Endothelial cell of hepatic sinusoid (primary cell): ENCODE results near the gene WDR33.

ENCODE experiments used
- in situ Hi-C: cut with HindIII; loops from 2 replicates; pipeline ENCODE4 v1.10.0; 2017; ENCODE audit warnings: low sequenced_read_pairs

WDR33 gene

DNA sequence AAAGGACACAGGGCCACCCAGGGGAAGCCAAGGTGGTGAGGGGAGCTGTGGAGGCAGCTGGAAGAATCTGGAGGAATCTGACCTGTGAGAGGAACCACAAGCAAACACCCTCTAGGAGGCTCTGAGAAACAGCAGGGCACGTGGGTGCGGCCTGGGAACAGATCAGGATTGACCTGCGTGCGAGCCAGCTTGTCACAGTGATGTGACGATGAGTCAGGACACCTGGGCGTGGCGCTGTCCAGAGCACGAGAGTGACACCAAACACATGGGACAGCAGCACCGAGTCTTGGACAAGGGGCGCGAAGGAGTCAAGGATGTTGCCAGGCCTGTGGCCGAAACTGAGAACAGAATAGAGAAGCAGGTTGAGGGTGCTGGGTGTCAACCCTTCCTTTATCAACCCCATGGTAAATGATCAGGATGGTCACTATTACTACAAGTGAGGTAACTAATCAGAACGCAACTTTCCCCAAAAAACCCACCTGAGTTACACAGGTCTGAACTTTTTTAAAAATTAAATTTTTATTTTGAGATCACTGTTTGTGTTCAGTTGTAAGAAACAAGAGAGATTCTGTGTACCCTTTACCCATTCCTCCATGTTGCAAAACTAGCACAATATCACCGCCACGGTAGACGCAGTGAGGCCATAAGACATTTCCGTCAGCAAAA is 110.3 kb downstream of the WDR33 start:
- in situ Hi-C loops, result no loop called here

DNA sequence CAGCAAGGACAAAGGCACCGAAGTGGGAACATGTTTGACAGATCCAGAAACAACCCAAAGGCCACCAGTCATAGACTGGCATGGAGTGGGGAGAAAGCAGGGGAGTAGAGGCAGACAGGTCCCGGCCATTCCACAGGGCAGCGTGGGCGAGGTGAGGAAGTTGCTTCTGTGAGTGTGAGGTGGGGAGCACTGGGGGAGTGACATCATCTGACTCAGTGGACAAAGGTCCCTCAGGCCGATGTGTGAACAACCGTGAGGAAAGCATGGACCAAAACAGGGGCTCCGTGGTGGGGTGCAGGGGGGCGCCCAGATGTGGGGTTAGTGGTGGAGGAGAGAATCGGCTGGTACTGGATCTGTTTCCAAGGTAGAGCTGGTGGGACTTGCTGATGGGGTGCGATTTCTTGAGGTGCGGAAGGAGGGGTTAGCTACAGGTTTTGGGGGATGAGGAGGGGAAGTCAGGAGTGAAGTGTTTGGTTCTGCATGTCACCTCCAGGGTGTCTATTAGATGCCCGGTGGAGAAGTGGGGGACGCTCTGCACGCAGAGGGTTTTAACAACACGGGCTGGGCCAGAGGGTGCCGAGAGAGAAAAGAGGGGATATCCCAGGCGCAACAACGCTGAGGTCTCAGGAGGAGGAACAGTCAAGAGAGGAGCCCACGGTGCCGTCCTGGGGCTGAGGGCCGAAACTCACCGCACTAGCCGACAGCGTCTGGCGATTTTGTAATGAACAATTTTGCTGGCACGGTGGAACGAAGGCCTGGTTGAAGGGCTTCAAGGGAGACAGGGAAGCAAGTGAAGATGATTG is 112.2 kb downstream of the WDR33 start:
- in situ Hi-C loops, result no loop called here

DNA sequence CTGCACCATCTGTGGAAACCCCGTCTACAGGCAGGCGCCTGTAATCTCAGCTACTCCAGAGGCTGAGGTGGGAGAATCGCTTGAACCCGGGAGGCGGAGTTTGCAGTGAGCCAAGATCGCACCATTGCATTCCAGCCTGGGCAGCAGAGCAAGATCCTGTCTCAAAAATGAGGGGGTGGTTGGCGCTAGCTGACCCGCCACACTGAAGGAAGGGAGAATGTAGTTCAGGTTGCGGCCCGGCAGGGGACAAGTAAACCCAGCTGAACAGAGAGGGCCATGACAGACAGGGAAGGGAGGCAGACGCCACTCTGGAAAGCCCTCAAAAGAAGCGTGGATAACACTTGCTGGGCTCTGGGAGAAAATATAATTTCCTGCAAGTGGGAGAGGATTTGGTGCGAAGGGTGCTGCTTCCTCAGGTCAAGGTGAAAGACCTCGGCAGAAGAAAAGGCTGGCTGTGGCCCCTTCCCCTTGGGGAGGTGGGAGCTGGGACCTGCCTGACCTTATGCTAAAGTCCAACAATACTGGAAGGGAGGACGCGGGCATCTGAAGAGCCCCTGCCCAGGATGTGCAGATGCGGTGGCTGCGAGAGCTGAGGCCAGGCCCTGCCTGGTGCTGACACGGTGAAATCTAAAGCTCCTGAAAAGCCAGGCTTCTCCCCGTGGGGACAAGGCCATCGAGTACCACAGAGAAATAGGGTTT is 113.3 kb downstream of the WDR33 start:
- in situ Hi-C loops, result no loop called here

DNA sequence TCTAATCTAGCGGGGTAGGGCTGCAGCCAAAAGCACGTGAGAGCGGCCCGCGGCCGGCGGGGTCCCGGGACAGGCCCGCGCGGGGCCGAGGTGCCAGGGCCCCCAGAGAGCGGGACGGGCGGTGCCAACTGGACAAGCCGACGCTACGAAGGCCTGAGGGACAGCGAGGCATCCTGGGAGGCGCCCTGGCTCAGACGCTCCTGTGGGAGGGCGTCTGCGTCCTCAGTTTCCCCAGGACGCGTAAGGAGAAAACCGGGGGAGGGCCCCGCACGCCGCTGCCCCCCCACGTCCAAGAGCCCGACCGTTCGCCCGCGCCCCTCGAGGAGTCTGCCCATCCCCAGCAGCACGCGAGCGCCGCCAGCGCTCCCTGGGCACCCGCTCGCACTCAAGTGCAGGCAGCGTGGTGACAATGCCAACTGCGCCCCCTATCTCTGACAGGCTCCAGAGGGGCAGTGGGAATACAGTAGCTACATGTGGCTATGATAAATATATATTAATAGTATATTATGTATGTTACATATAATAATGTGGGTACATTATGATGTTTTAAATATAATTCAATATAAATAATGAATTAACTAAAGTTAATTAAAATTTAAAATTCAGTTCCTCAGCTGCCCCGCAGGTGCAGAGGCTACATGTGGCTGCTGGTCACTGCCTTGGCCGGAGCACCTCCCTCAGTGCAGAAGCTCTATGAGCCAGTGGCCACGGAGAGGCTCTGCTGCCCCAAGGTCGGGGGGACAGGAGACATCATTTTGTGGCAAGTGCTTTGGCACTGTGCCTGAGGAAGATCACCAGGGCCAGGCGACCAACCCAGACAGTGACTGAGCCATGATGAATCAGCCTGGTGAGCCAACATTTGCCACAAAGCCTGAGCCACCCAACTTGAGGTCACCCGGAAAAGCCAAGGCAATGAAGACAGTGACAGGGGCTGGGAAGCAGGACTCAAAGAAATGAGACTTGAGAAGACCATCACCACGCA is 115.2 kb downstream of the WDR33 start:
- in situ Hi-C loops, result no loop called here

DNA sequence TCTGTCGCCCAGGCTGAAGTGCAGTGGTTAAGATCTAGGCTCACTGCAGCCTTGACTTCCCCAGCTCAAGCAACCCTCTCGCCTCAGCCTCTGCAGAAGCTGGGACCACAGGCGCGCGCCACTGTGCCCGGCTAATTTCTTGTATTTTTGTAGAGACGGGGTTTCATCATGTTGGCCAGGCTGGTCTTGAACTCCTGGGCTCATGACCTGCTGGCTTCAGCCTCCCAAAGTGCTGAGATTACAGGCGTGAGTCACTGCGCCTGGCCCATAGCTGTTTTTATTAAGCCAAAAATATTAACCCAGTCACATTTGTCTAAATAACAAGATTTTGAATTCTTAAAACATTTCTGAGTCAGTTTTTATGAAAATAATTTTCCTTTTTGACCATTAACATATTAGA is 116.0 kb downstream of the WDR33 start:
- in situ Hi-C loops, result loop anchor here (5.0 kb wide), 1 partner anchor 83 kb away; no protein-coding TSS in a partner anchor

DNA sequence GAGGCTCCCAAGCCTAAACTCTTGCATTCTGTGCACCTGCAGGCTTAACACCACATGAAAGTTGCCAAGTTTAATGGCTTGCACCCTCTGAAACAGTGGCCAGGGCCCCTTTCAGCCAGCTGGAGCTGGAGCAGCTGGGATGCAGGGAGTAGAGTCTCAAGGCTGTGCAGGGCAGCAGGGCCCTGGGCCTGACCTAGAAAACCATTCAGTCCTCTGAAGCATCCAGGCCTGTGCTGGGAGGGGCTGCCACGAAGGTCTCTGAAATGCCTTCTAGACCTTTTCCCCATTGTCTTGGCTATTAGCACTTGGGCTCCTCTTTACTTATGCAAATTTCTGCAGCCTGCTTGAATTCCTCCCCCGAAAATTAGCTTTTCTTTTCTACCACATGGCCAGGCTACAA is 120.3 kb downstream of the WDR33 start:
- in situ Hi-C loops, result loop anchor here (5.0 kb wide), 1 partner anchor 78 kb away; no protein-coding TSS in a partner anchor

DNA sequence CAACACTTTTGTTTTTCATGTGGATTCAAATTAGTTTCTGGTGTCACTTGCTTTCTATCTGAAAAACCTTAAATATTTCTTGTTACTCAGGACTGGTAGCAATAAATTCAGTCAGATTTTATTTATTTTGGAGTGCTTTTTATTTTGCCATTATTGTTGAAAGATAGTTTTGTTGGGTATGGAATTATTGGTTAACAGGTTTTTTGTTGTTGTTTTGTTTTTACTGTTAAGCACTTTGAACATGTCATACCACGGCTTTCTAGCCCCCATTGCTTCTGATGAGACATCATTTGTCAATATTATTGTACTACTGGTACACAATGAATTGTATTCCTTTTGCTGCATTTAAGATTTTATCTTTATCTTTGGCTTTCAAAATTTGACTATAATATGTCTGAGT is 122.6 kb downstream of the WDR33 start:
- in situ Hi-C loops, result no loop called here

DNA sequence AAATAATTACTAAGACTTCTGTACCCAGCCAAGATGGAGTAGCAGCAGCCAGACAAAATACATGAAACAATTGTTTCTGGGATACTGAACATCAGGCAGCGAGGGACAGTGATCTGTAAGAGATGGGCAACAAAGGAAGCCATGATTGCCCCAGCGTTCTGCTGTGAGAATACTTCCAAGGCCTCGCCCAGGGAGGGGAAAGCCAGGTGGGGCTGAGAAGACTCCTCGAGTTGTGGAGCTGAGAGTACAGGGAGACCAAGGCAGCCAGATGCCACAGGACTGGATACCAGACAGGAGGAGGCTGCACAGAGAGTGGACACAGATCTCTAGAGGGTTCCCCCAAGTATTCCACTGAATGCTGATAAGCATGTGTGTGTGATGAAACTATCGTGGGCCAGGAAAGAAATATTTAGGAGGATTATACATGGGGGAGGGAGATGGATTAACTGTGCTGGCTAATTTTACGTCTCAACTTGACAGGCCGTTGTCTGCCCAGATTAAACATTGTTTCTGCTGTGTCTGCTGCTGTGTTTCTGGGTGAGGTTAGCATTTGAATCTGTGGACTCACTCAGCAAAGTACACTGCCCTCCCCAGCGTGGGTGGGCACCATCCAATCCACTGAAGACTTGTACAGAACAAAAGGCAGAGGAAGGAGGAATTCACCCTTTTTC is 125.4 kb downstream of the WDR33 start:
- in situ Hi-C loops, result no loop called here

DNA sequence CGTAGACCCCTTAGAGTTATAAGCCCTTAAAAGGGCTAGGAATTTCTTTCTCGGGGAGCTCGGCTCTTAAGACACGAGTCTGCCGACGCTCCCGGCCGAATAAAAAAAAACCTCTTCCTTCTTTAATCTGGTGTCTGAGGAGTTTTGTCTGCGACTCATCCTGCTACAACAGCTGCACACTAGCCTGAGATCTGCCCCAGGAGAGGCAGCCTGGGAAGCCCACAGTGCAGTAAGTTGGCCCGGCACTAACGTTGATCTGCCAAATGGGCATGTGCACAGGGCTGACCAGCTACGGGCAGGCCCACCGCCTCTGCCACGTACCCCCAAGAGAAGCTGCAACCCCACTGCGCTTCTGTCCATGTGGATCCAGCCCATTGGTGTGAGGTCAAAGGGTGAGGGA is 127.2 kb downstream of the WDR33 start:
- in situ Hi-C loops, result no loop called here

DNA sequence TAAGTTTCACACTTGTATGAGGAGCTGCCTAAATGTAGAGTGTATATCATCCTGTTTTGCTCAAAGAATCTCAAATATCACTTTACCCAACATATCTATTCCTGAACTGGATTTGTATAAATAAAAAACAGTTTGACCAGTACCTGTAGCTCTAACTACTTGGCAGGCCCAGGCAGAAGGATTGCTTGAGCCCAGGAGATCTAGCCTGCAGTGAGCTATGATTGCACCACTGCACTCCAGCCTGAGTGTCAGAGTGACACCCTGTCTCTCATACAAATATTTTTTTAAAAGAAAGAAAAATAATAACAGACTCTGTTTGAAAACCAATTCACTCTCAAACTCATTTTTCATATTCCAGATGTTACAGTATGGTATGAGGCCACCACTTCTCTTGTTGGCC is 127.9 kb downstream of the WDR33 start:
- in situ Hi-C loops, result no loop called here

DNA sequence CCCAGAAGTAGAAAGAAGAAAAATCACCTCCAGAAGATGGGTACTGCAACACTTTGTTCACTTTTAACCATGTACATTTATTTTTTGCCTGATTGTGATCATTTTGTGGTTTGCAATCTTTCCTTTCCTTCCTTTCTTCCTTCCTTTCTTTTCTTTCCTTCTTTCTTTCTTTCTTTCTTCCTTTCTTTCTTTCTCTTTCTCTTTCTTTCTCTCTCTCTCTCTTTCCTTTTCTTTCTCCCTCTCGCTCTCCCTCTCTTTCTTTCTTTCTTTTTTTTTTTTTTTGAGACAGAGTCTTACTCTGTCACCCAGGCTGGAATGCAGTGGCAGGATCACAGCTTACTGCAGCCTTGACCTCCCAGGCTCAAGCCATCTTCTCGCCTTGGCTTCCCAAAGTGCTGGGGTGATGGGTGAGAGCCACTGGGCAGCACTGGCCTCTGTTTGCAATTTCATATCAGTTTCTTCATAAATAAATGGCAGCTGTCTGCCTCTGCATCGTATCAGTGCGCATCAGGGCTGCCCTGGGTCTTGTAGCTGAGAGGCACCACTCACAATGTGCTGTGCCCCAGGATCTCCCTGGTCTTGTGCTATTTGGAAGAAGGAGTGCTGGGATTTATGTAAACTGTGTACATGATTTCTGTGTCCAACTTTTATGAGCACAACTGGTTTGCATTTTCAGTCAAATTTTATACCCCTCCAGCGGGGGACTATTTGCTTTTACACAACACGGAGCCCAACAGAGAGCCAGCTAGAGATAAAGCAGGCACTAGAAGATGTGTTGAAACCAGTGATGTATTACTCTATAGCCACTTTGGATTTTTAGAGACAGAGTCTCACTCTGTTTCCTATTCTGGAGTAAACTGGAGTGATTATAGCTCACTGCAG is 128.8 kb downstream of the WDR33 start:
- in situ Hi-C loops, result no loop called here

DNA sequence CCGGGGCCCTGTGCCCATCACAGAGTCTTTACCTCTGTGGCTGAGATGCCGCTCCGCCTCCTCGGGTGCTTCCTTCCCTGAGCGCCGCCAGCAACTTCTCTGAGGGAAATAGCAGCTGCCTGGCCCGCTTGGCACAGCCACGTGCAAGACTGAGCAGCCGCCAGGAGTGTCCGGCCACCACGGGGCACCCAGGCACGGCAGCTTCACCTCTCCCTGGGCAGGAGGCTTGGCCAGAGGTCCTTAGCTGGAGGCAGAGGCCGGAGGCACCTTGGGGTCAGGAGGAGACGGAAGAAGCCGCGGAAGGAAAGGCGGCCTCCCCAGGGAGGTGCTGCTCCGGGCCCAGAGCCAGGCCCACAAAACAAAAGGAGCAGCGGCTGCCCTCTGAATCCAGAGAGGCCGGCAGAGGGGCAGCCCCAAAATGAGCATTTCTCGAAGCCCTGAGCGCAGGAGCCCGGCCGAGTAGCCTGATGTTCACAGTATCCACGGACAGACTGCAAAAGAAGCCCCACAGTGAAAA is 129.6 kb downstream of the WDR33 start:
- in situ Hi-C loops, result no loop called here

DNA sequence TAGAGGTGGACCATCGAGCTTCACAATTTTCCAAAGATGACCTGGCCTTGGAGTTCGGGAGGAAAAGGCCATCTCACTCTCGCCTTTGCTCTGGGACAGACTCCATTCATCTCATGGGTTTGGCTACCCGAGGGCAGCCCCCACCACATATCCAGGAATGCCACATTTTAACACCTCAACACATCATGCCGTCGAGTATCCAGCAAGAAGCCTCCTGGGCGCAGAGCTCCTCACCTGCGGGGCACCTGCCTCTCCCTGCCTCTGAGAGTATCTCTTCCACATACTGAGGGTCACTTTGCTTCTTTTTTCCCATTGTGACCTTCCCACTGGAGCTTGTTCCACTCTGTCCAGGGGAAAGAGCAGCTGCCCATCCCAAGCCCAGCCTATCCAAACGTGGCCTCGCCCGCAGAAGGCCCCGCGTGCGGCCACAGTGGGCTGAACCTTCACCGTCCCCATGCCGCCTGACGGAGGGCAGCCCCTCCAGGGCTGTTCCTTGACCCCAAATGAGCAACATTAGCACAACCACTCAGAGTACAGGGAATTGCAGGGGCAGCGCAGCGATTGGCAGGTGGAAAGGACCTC is 130.2 kb downstream of the WDR33 start:
- in situ Hi-C loops, result no loop called here

DNA sequence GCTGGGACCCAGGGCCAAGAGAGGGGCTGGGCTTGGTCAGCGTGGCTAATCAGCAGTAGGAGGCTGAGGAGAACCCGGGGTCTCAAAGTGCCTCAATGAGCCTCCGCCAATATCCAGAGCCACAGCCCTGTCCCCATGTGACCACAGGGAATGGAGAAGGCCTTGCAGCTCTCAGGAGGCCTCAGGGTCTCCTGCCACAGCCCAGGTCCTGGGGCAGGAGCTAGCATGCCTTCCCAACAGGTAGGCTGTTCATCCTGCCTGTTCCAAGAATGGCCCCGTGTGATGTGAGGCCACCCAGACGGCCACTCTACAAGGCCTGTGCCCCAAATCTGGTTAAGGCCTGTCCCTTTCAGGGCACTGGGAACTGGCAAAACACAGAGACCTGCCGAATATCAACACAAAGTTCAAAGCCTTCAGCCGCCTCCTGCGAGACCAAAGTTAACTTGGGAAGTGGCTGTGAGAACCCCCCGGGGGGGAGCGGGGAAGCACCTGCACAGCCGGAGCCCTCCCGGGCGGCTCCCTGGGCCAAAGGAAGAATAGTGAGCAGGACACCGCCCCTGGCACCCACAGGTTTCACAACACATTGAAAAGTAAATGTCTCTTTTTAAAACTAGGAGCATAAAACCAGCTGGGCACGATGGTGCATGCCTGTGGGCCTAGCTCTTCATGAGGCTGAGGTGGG is 131.2 kb downstream of the WDR33 start:
- in situ Hi-C loops, result no loop called here

DNA sequence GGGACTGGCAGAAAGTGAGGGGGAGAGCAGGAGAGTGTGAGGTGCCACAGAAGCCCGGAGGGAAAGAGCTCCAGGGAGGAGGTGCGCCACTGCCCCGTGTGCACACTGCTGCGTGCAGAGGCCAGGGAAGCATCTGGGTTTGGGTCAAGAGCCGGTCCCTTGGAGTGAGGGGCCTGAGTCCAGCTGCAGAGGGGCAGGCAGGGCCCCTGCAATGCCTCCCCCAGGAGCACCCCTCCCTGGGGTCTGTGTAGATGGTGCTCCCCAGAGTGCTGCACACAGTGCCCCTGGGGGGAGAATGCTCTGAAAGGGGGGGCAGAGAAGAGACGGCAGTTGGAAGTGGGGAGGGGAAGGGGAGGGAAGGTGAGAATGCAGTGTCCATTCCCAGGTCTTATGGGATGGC is 132.0 kb downstream of the WDR33 start:
- in situ Hi-C loops, result no loop called here

DNA sequence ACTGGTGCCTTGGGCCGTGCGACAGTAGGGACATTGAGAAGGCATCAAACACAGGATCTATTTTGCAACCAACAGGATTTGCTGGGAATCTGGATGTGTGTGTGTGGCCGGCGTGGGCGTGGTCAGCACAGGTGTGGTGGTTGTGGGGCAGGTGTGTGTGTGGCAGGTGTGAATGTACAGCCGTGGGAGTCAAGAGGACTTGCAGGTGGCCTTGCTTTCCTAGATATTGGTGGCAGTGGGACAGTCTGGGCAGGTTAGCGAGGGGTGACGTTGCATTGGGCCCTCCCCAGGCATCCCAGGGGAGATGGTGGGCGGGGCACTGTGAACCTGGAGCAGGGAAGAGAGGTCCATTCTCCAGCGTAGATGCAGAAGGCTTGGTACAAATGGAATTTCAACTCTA is 132.4 kb downstream of the WDR33 start:
- in situ Hi-C loops, result no loop called here

DNA sequence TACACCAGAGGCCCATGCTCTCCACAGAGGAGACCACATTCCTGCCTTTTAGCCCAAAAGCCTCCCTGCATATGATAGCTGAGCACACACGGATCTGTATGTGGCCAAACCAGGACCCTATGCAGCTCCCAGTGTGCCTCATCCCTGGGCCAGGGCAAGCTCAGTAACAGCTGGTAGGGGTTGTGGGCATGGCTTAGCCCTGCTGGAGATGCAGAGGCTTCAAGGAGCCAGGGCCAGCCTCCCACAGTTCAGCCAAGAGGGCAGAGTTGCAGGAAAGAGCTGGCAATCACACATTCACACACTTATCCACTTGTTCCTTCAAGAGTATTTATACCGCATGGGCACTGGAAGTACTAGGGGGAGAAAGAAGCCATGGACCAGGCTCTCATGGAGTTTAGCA is 134.1 kb downstream of the WDR33 start:
- in situ Hi-C loops, result no loop called here
